Measurements from ENCODE around the gene TEF. TPM values are rescaled to one million over a fixed set of nuclear protein-coding genes. Genes with fewer than 3 reads are reported as not detected.

TEF gene
- total RNA-seq, 1 donor, result 17.4 TPM

- TF ChIP-seq CTCF (IDR thresholded peaks at IDR 0.05; ENCODE audit: extremely low read depth, low read depth, low read length), result no peak
- Histone ChIP-seq H3K27me3 (ENCODE audit: insufficient read depth, low read length) (no peaks in the 10 kb centered on the region), H4K20me1 (ENCODE audit: insufficient read depth, low read length) (peaks cover 36% of the 10 kb centered on the region), H2AFZ (ENCODE audit: low read length) (no peak overlapping the region), H3K9me3 (ENCODE audit: low read depth, low read length) (no peaks in the 10 kb centered on the region), H3K36me3 (ENCODE audit: insufficient read depth, low read length) (peaks cover 13% of the 10 kb centered on the region), H3K4me2 (ENCODE audit: insufficient read depth, low read length) (peak overlapping the region; percentile 94), H3K4me1 (ENCODE audit: insufficient read depth, low read length) (peaks cover 21% of the 10 kb centered on the region), H3K79me2 (ENCODE audit: insufficient read depth, low read length) (peaks cover 56% of the 10 kb centered on the region), H3K27ac (ENCODE audit: low read depth, low read length) (peak overlapping the region; percentile 98), H3K4me3 (ENCODE audit: insufficient read depth, low read length) (peak overlapping the region; percentile 88)
- peak; percentile 36 for DNase-seq (ENCODE audit: insufficient read length, low spot score, missing footprints)
These were observed 64.3 kb downstream of the TEF start for GRCh38 chr22:41446057-41446501.

GRCh38 chr22:41446639-41447434 is 65.1 kb downstream of the TEF start, which contains the start of gene TOB2:
TSS of gene TOB2 (minus strand) at chr22:41446801. CDS start at chr22:41437345, 9,456 bp downstream.
- Histone ChIP-seq H3K27me3 (ENCODE audit: insufficient read depth, low read length) (no peaks in the 10 kb centered on the region), H2AFZ (ENCODE audit: low read length) (peak within 1 kb of the TSS; percentile 81), H3K4me1 (ENCODE audit: insufficient read depth, low read length) (peaks cover 21% of the 10 kb centered on the region), H3K9me3 (ENCODE audit: low read depth, low read length) (no peaks in the 10 kb centered on the region), H3K4me3 (ENCODE audit: insufficient read depth, low read length) (peak within 1 kb of the TSS; percentile 88), H3K4me2 (ENCODE audit: insufficient read depth, low read length) (peak within 1 kb of the TSS; percentile 94), H4K20me1 (ENCODE audit: insufficient read depth, low read length) (peaks cover 35% of the 10 kb centered on the region), H3K27ac (ENCODE audit: low read depth, low read length) (peak within 1 kb of the TSS; percentile 98), H3K79me2 (ENCODE audit: insufficient read depth, low read length) (peaks cover 48% of the 10 kb centered on the region), H3K36me3 (ENCODE audit: insufficient read depth, low read length) (peaks cover 13% of the 10 kb centered on the region)
- DNase-seq (ENCODE audit: insufficient read length, low spot score, missing footprints), result peak; percentile 94
- TF ChIP-seq CTCF (IDR thresholded peaks at IDR 0.05; ENCODE audit: extremely low read depth, low read depth, low read length), result no peak

GRCh38 chr22:41447435-41448188 is 65.9 kb downstream of the TEF start:
- Histone ChIP-seq H3K79me2 (ENCODE audit: insufficient read depth, low read length) (peaks cover 40% of the 10 kb centered on the region), H3K36me3 (ENCODE audit: insufficient read depth, low read length) (peaks cover 6% of the 10 kb centered on the region), H3K27ac (ENCODE audit: low read depth, low read length) (peak overlapping the region; percentile 98), H2AFZ (ENCODE audit: low read length) (peak overlapping the region; percentile 81), H4K20me1 (ENCODE audit: insufficient read depth, low read length) (peaks cover 27% of the 10 kb centered on the region), H3K9me3 (ENCODE audit: low read depth, low read length) (no peaks in the 10 kb centered on the region), H3K27me3 (ENCODE audit: insufficient read depth, low read length) (no peaks in the 10 kb centered on the region), H3K4me1 (ENCODE audit: insufficient read depth, low read length) (peaks cover 17% of the 10 kb centered on the region), H3K4me2 (ENCODE audit: insufficient read depth, low read length) (peak overlapping the region; percentile 94), H3K4me3 (ENCODE audit: insufficient read depth, low read length) (peak overlapping the region; percentile 88)
- TF ChIP-seq CTCF (IDR thresholded peaks at IDR 0.05; ENCODE audit: extremely low read depth, low read depth, low read length), result no peak
- peak; percentile 86 for DNase-seq (ENCODE audit: insufficient read length, low spot score, missing footprints)
